ENCODE measurements around the gene PELI1. TPM values are rescaled to one million over a fixed set of nuclear protein-coding genes. Genes with fewer than 3 reads are reported as not detected.
"Not testable (repeated sequence)": the region's sequence is repeated elsewhere in the genome, so short reads cannot be mapped to it uniquely, and the experiment has no call there.

Gene PELI1
- total RNA-seq, 4 donors from 2014 or later, result 26.2 to 54.7 (median 37.4) TPM

GRCh38 chr2:64081046-64081445 is 63.2 kb downstream of the PELI1 start:
- DNase-seq, result no peak
- intact Hi-C loops (cut with DNase I; ENCODE audit: low total_unique reads), result no loop called here
- TF ChIP-seq POLR2A (IDR thresholded peaks at IDR 0.05), result no peak
- TF ChIP-seq, protein P1, sequence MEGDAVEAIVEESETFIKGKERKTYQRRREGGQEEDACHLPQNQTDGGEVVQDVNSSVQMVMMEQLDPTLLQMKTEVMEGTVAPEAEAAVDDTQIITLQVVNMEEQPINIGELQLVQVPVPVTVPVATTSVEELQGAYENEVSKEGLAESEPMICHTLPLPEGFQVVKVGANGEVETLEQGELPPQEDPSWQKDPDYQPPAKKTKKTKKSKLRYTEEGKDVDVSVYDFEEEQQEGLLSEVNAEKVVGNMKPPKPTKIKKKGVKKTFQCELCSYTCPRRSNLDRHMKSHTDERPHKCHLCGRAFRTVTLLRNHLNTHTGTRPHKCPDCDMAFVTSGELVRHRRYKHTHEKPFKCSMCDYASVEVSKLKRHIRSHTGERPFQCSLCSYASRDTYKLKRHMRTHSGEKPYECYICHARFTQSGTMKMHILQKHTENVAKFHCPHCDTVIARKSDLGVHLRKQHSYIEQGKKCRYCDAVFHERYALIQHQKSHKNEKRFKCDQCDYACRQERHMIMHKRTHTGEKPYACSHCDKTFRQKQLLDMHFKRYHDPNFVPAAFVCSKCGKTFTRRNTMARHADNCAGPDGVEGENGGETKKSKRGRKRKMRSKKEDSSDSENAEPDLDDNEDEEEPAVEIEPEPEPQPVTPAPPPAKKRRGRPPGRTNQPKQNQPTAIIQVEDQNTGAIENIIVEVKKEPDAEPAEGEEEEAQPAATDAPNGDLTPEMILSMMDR (IDR thresholded peaks at IDR 0.05), result no peak

GRCh38 chr2:64080179-64080578 is 64.0 kb downstream of the PELI1 start:
- no peaks in the 10 kb centered on the region for H3K9me3 ChIP-seq
- no peak for TF ChIP-seq POLR2A (IDR thresholded peaks at IDR 0.05)
- TF ChIP-seq, protein P1 (IDR thresholded peaks at IDR 0.05), result no peak
- intact Hi-C loops (cut with DNase I; ENCODE audit: low total_unique reads), result no loop called here

More at GRCh38 chr2:64081046-64081445, 63.2 kb downstream of the PELI1 start:
- H3K27ac ChIP-seq, result no peak overlapping the region
- no peak overlapping the region for H3K4me3 ChIP-seq
- H3K9me3 ChIP-seq, result no peaks in the 10 kb centered on the region
- no peaks in the 10 kb centered on the region for H3K36me3 ChIP-seq
- no peaks in the 10 kb centered on the region for H3K4me1 ChIP-seq
- H3K27me3 ChIP-seq, result no peaks in the 10 kb centered on the region

DNA sequence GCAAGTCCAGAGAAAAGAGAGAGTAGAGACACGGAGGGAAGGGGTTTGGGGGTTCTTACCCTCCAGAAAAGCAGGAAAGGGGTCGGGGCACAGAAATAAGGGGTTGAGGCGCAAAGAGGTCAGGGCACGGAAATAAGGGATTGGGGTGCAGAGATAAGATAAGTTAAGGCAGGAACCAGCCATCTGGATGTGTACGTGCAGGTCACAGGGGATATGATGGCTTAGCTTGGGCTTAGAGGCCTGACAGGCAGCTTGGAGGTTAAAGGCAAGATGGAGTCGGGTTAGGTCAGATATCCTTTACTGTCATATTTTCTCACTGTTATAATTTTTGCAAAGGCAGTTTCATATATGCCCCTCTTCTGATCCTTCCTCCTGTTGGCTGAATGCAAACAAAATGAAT is 64.5 kb downstream of the PELI1 start:
- H3K4me1 ChIP-seq; intact Hi-C loops (cut with DNase I; ENCODE audit: low total_unique reads); H3K36me3 ChIP-seq; DNase-seq; H3K4me3 ChIP-seq; H3K27me3 ChIP-seq; H3K9me3 ChIP-seq; H3K27ac ChIP-seq: not testable (repeated sequence)

More at GRCh38 chr2:64080179-64080578, 64.0 kb downstream of the PELI1 start:
- no peaks in the 10 kb centered on the region for H3K36me3 ChIP-seq
- H3K27me3 ChIP-seq, result no peaks in the 10 kb centered on the region
- H3K4me3 ChIP-seq, result no peak overlapping the region
- no peaks in the 10 kb centered on the region for H3K4me1 ChIP-seq
- no peak overlapping the region for H3K27ac ChIP-seq
- DNase-seq, result no peak

GRCh38 chr2:64076828-64077227 is 67.4 kb downstream of the PELI1 start:
- H3K27ac ChIP-seq; H3K4me3 ChIP-seq; H3K36me3 ChIP-seq; DNase-seq; H3K9me3 ChIP-seq; H3K27me3 ChIP-seq; intact Hi-C loops (cut with DNase I; ENCODE audit: low total_unique reads); H3K4me1 ChIP-seq: not testable (repeated sequence)

DNA sequence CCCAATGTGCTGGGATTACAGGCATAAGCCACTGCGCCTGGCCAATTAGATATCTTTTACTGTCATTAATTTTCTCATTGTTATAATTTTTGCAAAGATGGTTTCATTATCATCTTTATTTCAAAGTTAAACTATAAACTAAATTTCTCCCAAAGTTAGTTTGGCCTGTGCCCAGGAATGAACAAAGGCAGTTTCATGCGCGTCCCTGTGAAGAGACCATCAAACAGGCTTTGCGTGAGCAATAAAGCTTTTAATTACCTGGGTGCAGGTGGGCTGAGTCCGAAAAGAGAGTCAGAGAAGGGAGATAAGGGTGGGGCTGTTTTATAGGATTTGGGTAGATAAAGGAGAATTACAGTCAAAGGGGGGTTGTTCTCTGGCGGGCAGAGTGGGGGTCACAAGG is 69.6 kb downstream of the PELI1 start:
- DNase-seq; intact Hi-C loops (cut with DNase I; ENCODE audit: low total_unique reads); H3K9me3 ChIP-seq; H3K27ac ChIP-seq; H3K27me3 ChIP-seq; H3K4me1 ChIP-seq; H3K36me3 ChIP-seq; H3K4me3 ChIP-seq: not testable (repeated sequence)

- H3K27ac ChIP-seq, result no peak overlapping the region
- H3K9me3 ChIP-seq, result no peaks in the 10 kb centered on the region
- H3K36me3 ChIP-seq, result no peaks in the 10 kb centered on the region
- H3K27me3 ChIP-seq, result no peaks in the 10 kb centered on the region
- intact Hi-C loops (cut with DNase I; ENCODE audit: low total_unique reads), result no loop called here
- TF ChIP-seq, protein P1 (IDR thresholded peaks at IDR 0.05), result no peak
- TF ChIP-seq POLR2A (IDR thresholded peaks at IDR 0.05), result no peak
- H3K4me1 ChIP-seq, result no peaks in the 10 kb centered on the region
- H3K4me3 ChIP-seq, result no peak overlapping the region
- no peak for DNase-seq
Observed at GRCh38 chr2:64067326-64067725, 76.9 kb downstream of the PELI1 start.

- Histone ChIP-seq H3K27ac (peak overlapping the region in 1 of 2 donors; percentile 53), H3K9me3 (no peaks in the 10 kb centered on the region), H3K4me1 (no peaks in the 10 kb centered on the region), H3K27me3 (no peaks in the 10 kb centered on the region), H3K4me3 (no peak overlapping the region), H3K36me3 (no peaks in the 10 kb centered on the region)
- intact Hi-C loops (cut with DNase I; ENCODE audit: low total_unique reads), result no loop called here
- TF ChIP-seq, protein P1 (IDR thresholded peaks at IDR 0.05), result no peak
- TF ChIP-seq POLR2A (IDR thresholded peaks at IDR 0.05), result no peak
- DNase-seq, result no peak
Observed at GRCh38 chr2:64065516-64065915, 78.7 kb downstream of the PELI1 start.

Data from uterus (tissue), 4 donors.